K562 (cell line): Measurements from ENCODE around the gene INPP5D. TPM values are rescaled to one million over a fixed set of nuclear protein-coding genes. Genes with fewer than 3 reads are reported as not detected.

ENCODE experiments used
- ATAC-seq: fragments of 200-7000 bp; cut with Tn5 transposase; 3 replicates; pipeline ENCODE4 v1.9.1; 2020; ENCODE audit warnings: moderate library complexity
- BruUV-seq: library from RNA; stranded (reverse); fragments of 400-500 nt; replicated peaks from 2 replicates; lab custom pipeline; 2021; lab: Mats Ljungman, UMichigan
- CTCF ChIA-PET: fragments of 300-600 bp; formaldehyde crosslinking; extraction: SDS; loops from one replicate; lab custom pipeline; 2021; ENCODE audit warnings: low intra/inter-chr PET ratio; lab: Yijun Ruan, JAX
- POLR2A ChIA-PET: fragments of 300-600, 350-650 bp; sonication (Branson Sonifier 250); formaldehyde crosslinking; extraction: SDS; loops from one replicate; lab custom pipeline; 2021; ENCODE audit warnings: antibody characterized with exemption, inconsistent platforms; lab: Yijun Ruan, JAX
- DNase-seq, 4 experiments: peaks; one replicate each; pipeline versions ENCODE4 v3.0.0 to v3.0.0-alpha.2; 2011 to 2018; ENCODE audit warnings: low spot score in 3 of 4, mixed read lengths in 3 of 4; ENCODE audit errors: extremely low read depth in 1 of 4
- FAIRE-seq: peaks from 2 replicates; lab custom pipeline; 2011; peaks lifted over from hg19 to GRCh38; lab: Jason Lieb, UNC
- H2AFZ ChIP-seq: 2 replicates; pipeline ENCODE4 v1.6.0; 2011; ENCODE audit warnings: low read depth, low read length, control low read depth, inconsistent platforms
- H3K27ac ChIP-seq: fragments of 200-600 bp; 3 replicates; pipeline ENCODE4 v1.8.0; 2011; ENCODE audit warnings: low read depth, mild to moderate bottlenecking, control low read depth, inconsistent platforms, low read length, moderate library complexity, mixed read lengths; ENCODE audit errors: extremely low read depth
- H3K27me3 ChIP-seq, 2 experiments: fragments of 300-600 bp in 1 of 2; 2 replicates in 1 of 2; 3 replicates in 1 of 2; pipeline versions ENCODE4 v1.6.0 to v1.8.0; 2011; ENCODE audit warnings: inconsistent platforms in 2 of 2, low read length in 2 of 2, mild to moderate bottlenecking in 1 of 2, mixed read lengths in 1 of 2, moderate library complexity in 1 of 2; ENCODE audit not compliant: control insufficient read depth in 2 of 2, insufficient read depth in 2 of 2
- H3K36me3 ChIP-seq: fragments of 300-600 bp; 3 replicates; pipeline ENCODE4 v1.8.0; 2011; ENCODE audit warnings: mild to moderate bottlenecking, low read length, inconsistent platforms; ENCODE audit not compliant: control insufficient read depth, insufficient read depth
- H3K4me1 ChIP-seq, 2 experiments: fragments of 200-600 bp in 1 of 2; replicated peaks in 1 of 2; 2 replicates in 1 of 2; 3 replicates in 1 of 2; pipeline versions ENCODE4 v1.5.1 to v1.8.0; 2011; ENCODE audit warnings: inconsistent platforms in 2 of 2, low read length in 2 of 2, mild to moderate bottlenecking in 1 of 2, mixed read lengths in 1 of 2, moderate library complexity in 1 of 2; ENCODE audit not compliant: control insufficient read depth in 2 of 2, insufficient read depth in 2 of 2
- H3K4me2 ChIP-seq: 2 replicates; pipeline ENCODE4 v1.6.1; 2011; ENCODE audit warnings: low read length, control low read depth, inconsistent platforms, mixed read lengths; ENCODE audit not compliant: insufficient read depth
- H3K4me3 ChIP-seq: fragments of 200-600 bp; sonication (generic), shearing (Covaris generic); 2 replicates; pipeline ENCODE4 v1.5.1; 2016; ENCODE audit warnings: control low read depth, inconsistent platforms
- H3K79me2 ChIP-seq: fragments of 200-600 bp; 3 replicates; pipeline ENCODE4 v1.8.0; 2011; ENCODE audit warnings: low read length, inconsistent platforms; ENCODE audit not compliant: control insufficient read depth, insufficient read depth
- H3K9ac ChIP-seq, 2 experiments: 2 replicates each; pipeline versions ENCODE4 v1.6.0 to v1.6.1; 2011; ENCODE audit warnings: low read depth in 2 of 2, low read length in 2 of 2, control low read depth in 1 of 2, inconsistent platforms in 1 of 2, mild to moderate bottlenecking in 1 of 2, mixed read lengths in 1 of 2; ENCODE audit not compliant: insufficient read depth in 1 of 2
- H3K9me1 ChIP-seq: one replicate; pipeline ENCODE4 v1.6.0; 2011; ENCODE audit warnings: inconsistent platforms, mild to moderate bottlenecking, low read length, moderate library complexity; ENCODE audit not compliant: control insufficient read depth, insufficient read depth
- H3K9me3 ChIP-seq: replicated peaks from 2 replicates; pipeline ENCODE4 v1.5.1; 2011; ENCODE audit warnings: low read depth, low read length, inconsistent platforms; ENCODE audit not compliant: control insufficient read depth, insufficient read depth
- H4K20me1 ChIP-seq: replicated peaks from 2 replicates; pipeline ENCODE4 v1.6.1; 2011; ENCODE audit warnings: low read length, inconsistent platforms, mixed read lengths; ENCODE audit not compliant: control insufficient read depth, insufficient read depth
- CHD4 ChIP-seq: fragments of 200-600 bp; sonication (generic); IDR thresholded peaks from 3 replicates; pipeline ENCODE4 v1.6.1; 2012; ENCODE audit warnings: low read depth, mild to moderate bottlenecking, mixed read lengths, low read length, inconsistent platforms; ENCODE audit not compliant: insufficient read depth, insufficient replicate concordance, poor library complexity, severe bottlenecking
- GABPB2 ChIP-seq: fragments of 250-450 bp; sonication (Bioruptor Pico); conservative IDR thresholded peaks from 2 replicates; pipeline ENCODE4 v1.5.1; 2021; ENCODE audit warnings: mild to moderate bottlenecking
- HMGN3 ChIP-seq: IDR thresholded peaks from 2 replicates; pipeline ENCODE4 v1.6.1; 2011; ENCODE audit warnings: borderline replicate concordance, low read depth, mild to moderate bottlenecking, mixed read lengths, low read length; ENCODE audit not compliant: insufficient read length; ENCODE audit errors: extremely low read depth
- KLF6 ChIP-seq: fragments of 250-450 bp; sonication (Bioruptor Pico); IDR thresholded peaks from 2 replicates; pipeline ENCODE4 v1.4.0; 2020; ENCODE audit warnings: mild to moderate bottlenecking, moderate library complexity, borderline replicate concordance
- NEUROD1 ChIP-seq: fragments of 150-350 bp; IDR thresholded peaks from 2 replicates; pipeline ENCODE4 v1.6.1; 2014; ENCODE audit warnings: borderline replicate concordance, low read length, low read depth; ENCODE audit not compliant: partially characterized antibody
- SP2 ChIP-seq: IDR thresholded peaks from 2 replicates; pipeline ENCODE4 v1.6.1; 2011; ENCODE audit warnings: mild to moderate bottlenecking, low read depth, low read length, moderate library complexity; ENCODE audit not compliant: poor library complexity, severe bottlenecking; ENCODE audit errors: extremely low read depth
- TCFL5 ChIP-seq: fragments of 250-450 bp; sonication (Bioruptor Pico); conservative IDR thresholded peaks from 2 replicates; pipeline ENCODE4 v1.6.1; 2021; ENCODE audit warnings: mild to moderate bottlenecking, moderate library complexity, matching md5 sums
- VEZF1 ChIP-seq: fragments of 200-800 bp; sonication (Bioruptor generic); IDR thresholded peaks from 2 replicates; pipeline ENCODE4 v1.6.1; 2017; ENCODE audit warnings: missing genetic modification characterization, missing compliant biosample characterization
- ZEB2 ChIP-seq: fragments of 450-650 bp; IDR thresholded peaks from 2 replicates; pipeline ENCODE4 v1.6.1; 2016
- ZFPM2 ChIP-seq: fragments of 250-450 bp; sonication (Bioruptor Pico); IDR thresholded peaks from 2 replicates; pipeline ENCODE4 v1.5.1; 2022; ENCODE audit warnings: mild to moderate bottlenecking
- ZNF282 ChIP-seq: sonication (generic); formaldehyde crosslinking; IDR thresholded peaks from 2 replicates; pipeline ENCODE4 v1.8.1; 2023; ENCODE audit warnings: missing genetic modification reagents
- ZNF445 ChIP-seq: fragments of 250-450 bp; sonication (Bioruptor Pico); IDR thresholded peaks from 2 replicates; pipeline ENCODE4 v1.4.0; 2020; ENCODE audit warnings: low read depth, mild to moderate bottlenecking, moderate library complexity
- ZNF583 ChIP-seq: fragments of 250-450 bp; sonication (Bioruptor Pico); IDR thresholded peaks from 2 replicates; pipeline ENCODE4 v1.4.0; 2020
- ZNF79 ChIP-seq: fragments of 250-450 bp; sonication (Bioruptor Pico); IDR thresholded peaks from 2 replicates; pipeline ENCODE4 v1.4.0; 2020; ENCODE audit warnings: low read depth, mild to moderate bottlenecking, moderate library complexity
- ZSCAN32 ChIP-seq: fragments of 450-650 bp; formaldehyde crosslinking; IDR thresholded peaks from 2 replicates; pipeline ENCODE4 v1.4.0; 2020; ENCODE audit warnings: mild to moderate bottlenecking, moderate library complexity
- WGBS: fragments of 100-300 bp; shearing (Covaris generic); methylation state at CpG from one replicate; pipeline ENCODE4 v1.1.6; 2016; ENCODE audit warnings: low coverage, mixed read lengths; ENCODE audit not compliant: insufficient coverage; ENCODE audit errors: missing lambda C conversion rate; 5-methylcytosine and 5-hydroxymethylcytosine counted together
- in situ Hi-C: fragments of 300-500 bp; cut with MboI; formaldehyde crosslinking; loops from 4 replicates; pipeline ENCODE4 v1.15.0; 2018; ENCODE audit warnings: inconsistent platforms, mixed read lengths
- intact Hi-C: fragments of 100-400 bp; cut with micrococcal nuclease; formaldehyde crosslinking; loops from 2 replicates; pipeline ENCODE4 v1.14.2; 2022
- polyA plus RNA-seq, 8 experiments: library from polyadenylated mRNA; depleted of rRNA in 4 of 8; stranded (reverse) in 5 of 8; unstranded in 3 of 8; fragments of >200 nt; fragmentation: Nextera tagmentation in 2 of 8; fragmentation: Illumina TruSeq in 1 of 8; extraction: Ambion mirVana in 2 of 8; extraction: Trizol in 1 of 8; gene quantifications; 2 replicates each; pipeline versions ENCODE4 v1.2.1 to v1.2.3, GENCODE V29; 2011 to 2014; ENCODE audit warnings: inconsistent platforms in 1 of 8, missing spikeins in 1 of 8
- total RNA-seq, 7 experiments: library from RNA; depleted of rRNA in 6 of 7; stranded (reverse); fragments of >200 nt in 6 of 7; fragmentation: Illumina TruSeq in 2 of 7; extraction: Trizol in 2 of 7; gene quantifications; 2 replicates each; pipeline versions ENCODE4 v1.2.1 to v1.2.3, GENCODE V29; 2011 to 2021; ENCODE audit warnings: low replicate concordance in 1 of 7
- TF ChIP-seq, protein P1 (sequence below), 3 experiments: IDR thresholded peaks in 2 of 3; conservative IDR thresholded peaks in 1 of 3; 2 replicates each; pipeline ENCODE4 v1.5.1; 2011 to 2012; ENCODE audit warnings: low read length in 3 of 3, mild to moderate bottlenecking in 3 of 3, control low read depth in 2 of 3, improper control_type of control experiment in 1 of 3, inconsistent platforms in 1 of 3, low read depth in 1 of 3, mixed read lengths in 1 of 3, moderate library complexity in 1 of 3; ENCODE audit not compliant: insufficient read depth in 2 of 3

Gene INPP5D
- total and polyA plus RNA-seq, 9 of the 15 experiments (the other 6 are each of a cell fraction or from before 2014, with no cell fraction given), result 0.55 to 6.2 (median 2.2) TPM

DNA sequence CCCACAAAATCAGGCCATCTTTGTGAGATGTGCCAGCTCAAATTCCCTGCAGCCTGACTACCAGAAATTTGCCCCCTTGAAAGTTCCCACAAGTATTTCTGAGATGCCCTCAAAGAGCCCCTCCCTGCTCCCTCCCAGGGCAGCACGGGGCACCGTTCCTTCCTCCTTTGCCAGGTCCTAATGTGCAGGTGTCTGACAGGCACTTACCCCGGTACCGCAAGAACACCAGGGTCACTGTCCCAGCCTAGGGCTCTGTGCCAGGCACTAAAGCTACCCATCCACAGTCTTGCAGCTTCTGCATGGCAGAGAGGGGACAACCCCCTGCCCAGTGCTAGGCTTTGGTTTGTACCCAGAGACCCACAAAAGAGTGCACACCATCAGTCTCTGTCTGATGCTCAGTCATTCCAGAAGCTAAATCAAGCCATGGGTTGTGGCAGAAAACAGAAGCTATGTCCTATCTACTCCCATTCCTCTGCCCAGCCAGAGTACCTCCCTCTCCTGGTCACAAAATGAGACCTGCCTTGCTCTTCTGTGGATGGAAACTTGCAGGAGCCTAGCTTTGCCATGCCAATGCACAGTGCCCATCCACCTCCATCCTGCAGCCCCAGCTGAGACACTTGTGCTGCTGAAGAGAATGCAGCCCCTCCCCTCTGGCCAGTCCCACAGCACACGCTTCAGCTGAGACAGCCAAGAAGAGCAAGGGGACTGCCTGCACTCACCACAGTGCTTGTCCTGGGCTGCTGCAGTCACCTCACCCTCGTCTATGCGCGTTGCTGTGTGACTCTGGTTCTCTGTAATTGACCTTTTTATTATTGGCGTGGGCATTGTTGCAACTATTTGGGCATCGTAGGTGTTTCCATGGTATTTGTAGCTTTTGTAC, 48.7 kb downstream of the INPP5D start:
- intact Hi-C loops, result no loop called here
- no TSS peak for BruUV-seq
- peak; percentile 53; the same call in 1 of the 3 replicates for ATAC-seq

More for the DNA sequence above, 48.7 kb downstream of the INPP5D start:
- H2AFZ ChIP-seq, result no peak overlapping the region
- 0 out of 2 replicates have a peak, but pooled peaks cover 2% of the 10 kb centered on the region for H3K9me3 ChIP-seq
- no peaks in the 10 kb centered on the region for H3K27me3 ChIP-seq
- ChIA-PET POLR2A (no interaction called here), CTCF (no interaction called here)
- 44% methylated on average over 10 of the region's 10 CpGs for WGBS
- no peaks in the 10 kb centered on the region for H3K79me2 ChIP-seq
- H3K4me3 ChIP-seq, result no peak overlapping the region
- DNase-seq, result no peak
- H3K36me3 ChIP-seq, result no peaks in the 10 kb centered on the region
- TF ChIP-seq NEUROD1 (no peak), ZNF79 (CRISPR knock-in tag) (no peak), VEZF1 (CRISPR knock-in tag) (no peak), ZEB2 (no peak), ZSCAN32 (CRISPR knock-in tag) (no peak), ZFPM2 (CRISPR knock-in tag) (no peak), KLF6 (CRISPR knock-in tag) (no peak), CHD4 (no peak), SP2 (no peak), TCFL5 (CRISPR knock-in tag) (no peak), ZNF583 (CRISPR knock-in tag) (no peak), ZNF445 (no peak), GABPB2 (no peak), ZNF282 (CRISPR knock-in tag) (no peak), HMGN3 (no peak)
- TF ChIP-seq, protein P1, sequence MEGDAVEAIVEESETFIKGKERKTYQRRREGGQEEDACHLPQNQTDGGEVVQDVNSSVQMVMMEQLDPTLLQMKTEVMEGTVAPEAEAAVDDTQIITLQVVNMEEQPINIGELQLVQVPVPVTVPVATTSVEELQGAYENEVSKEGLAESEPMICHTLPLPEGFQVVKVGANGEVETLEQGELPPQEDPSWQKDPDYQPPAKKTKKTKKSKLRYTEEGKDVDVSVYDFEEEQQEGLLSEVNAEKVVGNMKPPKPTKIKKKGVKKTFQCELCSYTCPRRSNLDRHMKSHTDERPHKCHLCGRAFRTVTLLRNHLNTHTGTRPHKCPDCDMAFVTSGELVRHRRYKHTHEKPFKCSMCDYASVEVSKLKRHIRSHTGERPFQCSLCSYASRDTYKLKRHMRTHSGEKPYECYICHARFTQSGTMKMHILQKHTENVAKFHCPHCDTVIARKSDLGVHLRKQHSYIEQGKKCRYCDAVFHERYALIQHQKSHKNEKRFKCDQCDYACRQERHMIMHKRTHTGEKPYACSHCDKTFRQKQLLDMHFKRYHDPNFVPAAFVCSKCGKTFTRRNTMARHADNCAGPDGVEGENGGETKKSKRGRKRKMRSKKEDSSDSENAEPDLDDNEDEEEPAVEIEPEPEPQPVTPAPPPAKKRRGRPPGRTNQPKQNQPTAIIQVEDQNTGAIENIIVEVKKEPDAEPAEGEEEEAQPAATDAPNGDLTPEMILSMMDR (IDR thresholded peaks at IDR 0.05 in 2 of 3, conservative IDR thresholded peaks at IDR 0.05 in 1 of 3; ENCODE audit: insufficient read depth in 2 of 3, low read depth in 1 of 3, low read length in 3 of 3), result no peak
- FAIRE-seq, result no peak
- H3K4me2 ChIP-seq, result no peak overlapping the region
- peaks cover 0 to 6% of the 10 kb centered on the region in 2 experiments; a peak in 2 of 5 replicates for H3K4me1 ChIP-seq
- in situ Hi-C loops, result no loop called here
- no peak overlapping the region for H3K27ac ChIP-seq
- no peaks in the 10 kb centered on the region for H3K9me1 ChIP-seq
- H4K20me1 ChIP-seq, result no peaks in the 10 kb centered on the region
- no peak overlapping the region for H3K9ac ChIP-seq
